B cell (primary cell): ENCODE measurements around the gene DLGAP4. TPM values are rescaled to one million over a fixed set of nuclear protein-coding genes. Genes with fewer than 3 reads are reported as not detected.

Source experiments
- ATAC-seq: fragments of 200-7000 bp; cut with Tn5 transposase; one replicate; pipeline ENCODE4 v1.10.0; 2021; ENCODE audit warnings: low read depth, mild to moderate bottlenecking, moderate number of reproducible peaks, moderate library complexity
- CTCF ChIA-PET: fragments of 350-600 bp; sonication (Branson Sonifier 250); formaldehyde crosslinking; loops from one replicate; lab custom pipeline; 2021; ENCODE audit warnings: antibody characterized with exemption, inconsistent platforms; lab: Charles Lee
- POLR2A ChIA-PET: fragments of 350-600 bp; sonication (Branson Sonifier 250); formaldehyde crosslinking; loops from one replicate; lab custom pipeline; 2021; ENCODE audit warnings: antibody characterized with exemption; lab: Charles Lee
- DNase-seq: peaks from one replicate; pipeline ENCODE4 v3.0.0; 2013
- H2AFZ ChIP-seq: 2 replicates; pipeline ENCODE4 v1.6.1; 2012; ENCODE audit warnings: mild to moderate bottlenecking, low read depth, low read length; ENCODE audit not compliant: insufficient read depth, poor library complexity, severe bottlenecking
- H3K27ac ChIP-seq, 2 donors: 1 replicate in 1 of 2; 2 replicates in 1 of 2; pipeline ENCODE4 v1.5.1; 2012 to 2013; ENCODE audit warnings: low read length in 2 of 2, mild to moderate bottlenecking in 2 of 2, moderate library complexity in 1 of 2
- H3K27me3 ChIP-seq, 4 experiments: fragments of 200-600 bp in 1 of 4; sonication (generic) in 1 of 4; replicated peaks in 1 of 4; 1 replicate in 2 of 4; 2 replicates in 2 of 4; pipeline versions ENCODE4 v1.6.1 to v1.7.0; 2013 to 2016; ENCODE audit warnings: low read length in 3 of 4, mild to moderate bottlenecking in 2 of 4, mixed read lengths in 1 of 4, moderate library complexity in 1 of 4; ENCODE audit not compliant: insufficient read depth in 4 of 4, control insufficient read depth in 3 of 4; ENCODE audit errors: control extremely low read depth in 1 of 4
- H3K36me3 ChIP-seq, 2 experiments: replicated peaks in 1 of 2; 1 replicate in 1 of 2; 2 replicates in 1 of 2; pipeline versions ENCODE4 v1.6.1 to v1.7.1; 2013; ENCODE audit warnings: low read length in 1 of 2; ENCODE audit not compliant: insufficient read depth in 2 of 2, control insufficient read depth in 1 of 2; ENCODE audit errors: control extremely low read depth in 1 of 2, extremely low read depth in 1 of 2
- H3K4me1 ChIP-seq, 2 donors: fragments of 200-600 bp in 1 of 2; sonication (generic) in 1 of 2; 1 replicate in 1 of 2; 2 replicates in 1 of 2; pipeline versions ENCODE4 v1.5.1 to v1.6.1; 2013 to 2017; ENCODE audit warnings: low read length in 2 of 2; ENCODE audit not compliant: control insufficient read depth in 2 of 2, insufficient read depth in 2 of 2
- H3K4me2 ChIP-seq: replicated peaks from 2 replicates; pipeline ENCODE3; 2012; ENCODE audit warnings: mild to moderate bottlenecking, low read depth, low read length; ENCODE audit not compliant: poor library complexity, severe bottlenecking
- H3K4me3 ChIP-seq, 5 experiments: fragments of 200-600 bp in 1 of 5; sonication (generic) in 1 of 5; 1 replicate in 3 of 5; 2 replicates in 2 of 5; pipeline versions ENCODE4 v1.5.1 to v1.7.0; 2011 to 2016; ENCODE audit warnings: low read length in 4 of 5, mild to moderate bottlenecking in 4 of 5, low read depth in 2 of 5, control low read depth in 1 of 5, moderate library complexity in 1 of 5; ENCODE audit not compliant: insufficient read depth in 1 of 5; ENCODE audit errors: control extremely low read depth in 1 of 5, extremely low read depth in 1 of 5
- H3K79me2 ChIP-seq: fragments of 200-600 bp; sonication (generic); one replicate; pipeline ENCODE4 v1.6.0; 2016; ENCODE audit warnings: low read length; ENCODE audit not compliant: control insufficient read depth, insufficient read depth
- H3K9ac ChIP-seq: fragments of 200-600 bp; sonication (generic); 2 replicates; pipeline ENCODE4 v1.6.1; 2017; ENCODE audit warnings: mild to moderate bottlenecking, low read length, moderate library complexity
- H3K9me3 ChIP-seq, 3 donors: one replicate each; pipeline versions ENCODE4 v1.6.1 to v1.7.1; 2013; ENCODE audit warnings: low read length in 2 of 3; ENCODE audit not compliant: control insufficient read depth in 2 of 3, insufficient read depth in 1 of 3; ENCODE audit errors: control extremely low read depth in 1 of 3
- H4K20me1 ChIP-seq: 2 replicates; pipeline ENCODE4 v1.6.0; 2012; ENCODE audit warnings: mild to moderate bottlenecking, low read length; ENCODE audit not compliant: insufficient read depth, control insufficient read depth, poor library complexity, severe bottlenecking
- H3K27ac Mint-ChIP-seq: one replicate; pipeline ENCODE4 v1.8.0; 2021; ENCODE audit warnings: mixed read lengths
- H3K27me3 Mint-ChIP-seq: one replicate; pipeline ENCODE4 v1.8.0; 2021; ENCODE audit warnings: mixed read lengths
- H3K4me1 Mint-ChIP-seq: one replicate; pipeline ENCODE4 v1.8.0; 2021; ENCODE audit warnings: mixed read lengths
- H3K4me3 Mint-ChIP-seq: one replicate; pipeline ENCODE4 v1.8.0; 2021; ENCODE audit warnings: mixed read lengths
- H3K9me3 Mint-ChIP-seq: one replicate; pipeline ENCODE4 v1.8.0; 2022; ENCODE audit warnings: mixed read lengths; ENCODE audit not compliant: insufficient read depth
- CTCF ChIP-seq: fragments of 200-600 bp; IDR thresholded peaks from one replicate; pipeline ENCODE4 v1.8.0; 2022; ENCODE audit warnings: antibody characterized with exemption, mild to moderate bottlenecking
- EZH2 ChIP-seq: IDR thresholded peaks from 2 replicates; pipeline ENCODE4 v1.6.1; 2012; ENCODE audit warnings: borderline replicate concordance, low read depth, mild to moderate bottlenecking, moderate library complexity, low read length; ENCODE audit not compliant: insufficient read depth, poor library complexity, severe bottlenecking
- WGBS: methylation state at CpG from one replicate; pipeline ENCODE4 v1.1.5; 2013; ENCODE audit warnings: missing lambda C conversion rate; ENCODE audit not compliant: insufficient coverage; 5-methylcytosine and 5-hydroxymethylcytosine counted together
- intact Hi-C: fragments of 100-400 bp; cut with micrococcal nuclease; formaldehyde crosslinking; loops from one replicate; pipeline ENCODE4 v1.10.0; 2022
- polyA plus RNA-seq: library from polyadenylated mRNA; depleted of rRNA; stranded (reverse); fragments of >200 nt; gene quantifications from 2 replicates; pipeline ENCODE4 v1.2.3, GENCODE V29; 2012
- total RNA-seq, 2 donors: library from RNA; stranded (reverse); fragments of 120-200 nt in 1 of 2; gene quantifications; 1 replicate in 1 of 2; 2 replicates in 1 of 2; pipeline versions ENCODE4 v1.2.3 to v1.2.4, GENCODE V29; 2013 to 2022

DLGAP4 gene
- total and polyA plus RNA-seq, 2 donors (not counting 1 experiment from before 2014, with no cell fraction given): 68.8 to 87.8 TPM

- no peak overlapping the region for H3K27ac Mint-ChIP-seq
- CTCF ChIA-PET: no interaction called here
- no peak for TF ChIP-seq CTCF
- no peak for TF ChIP-seq EZH2
- ATAC-seq: no peak
- H3K4me1 Mint-ChIP-seq: no peaks in the 10 kb centered on the region
- WGBS: 81% methylated on average over 4 of the region's 5 CpGs
- H4K20me1 ChIP-seq: no peaks in the 10 kb centered on the region
- H3K4me3 Mint-ChIP-seq: no peak overlapping the region
- no peaks in the 10 kb centered on the region for H3K4me1 ChIP-seq
- DNase-seq: no peak
- no peak overlapping the region for H3K4me3 ChIP-seq
- H3K9me3 ChIP-seq: peaks cover 0 to 9% (median 0%) of the 10 kb centered on the region in 3 donors
- H3K9me3 Mint-ChIP-seq: no peaks in the 10 kb centered on the region
- POLR2A ChIA-PET: no interaction called here
- H2AFZ ChIP-seq: no peak overlapping the region
- H3K27me3 ChIP-seq: peaks cover 0 to 37% (median 0%) of the 10 kb centered on the region in 4 experiments
- peaks cover 49% of the 10 kb centered on the region for H3K27me3 Mint-ChIP-seq
- intact Hi-C loops: no loop called here
- H3K27ac ChIP-seq: no peak overlapping the region
- H3K4me2 ChIP-seq: no peak overlapping the region
- H3K9ac ChIP-seq: no peak overlapping the region
- H3K36me3 ChIP-seq: no peaks in the 10 kb centered on the region
- no peaks in the 10 kb centered on the region for H3K79me2 ChIP-seq
Measured at GRCh38 chr20:36333841-36334240, 27.7 kb downstream of the DLGAP4 start.

GRCh38 chr20:36334281-36335205 lies 28.4 kb downstream of the DLGAP4 start:
- Mint-ChIP-seq H3K4me3 (no peak overlapping the region), H3K4me1 (no peaks in the 10 kb centered on the region), H3K9me3 (no peaks in the 10 kb centered on the region), H3K27ac (no peak overlapping the region), H3K27me3 (peaks cover 49% of the 10 kb centered on the region)
- Histone ChIP-seq H3K9me3 (peaks cover 0 to 8% (median 0%) of the 10 kb centered on the region in 3 donors), H2AFZ (no peak overlapping the region), H3K4me2 (no peak overlapping the region), H3K9ac (no peak overlapping the region), H3K36me3 (no peaks in the 10 kb centered on the region), H3K4me1 (no peaks in the 10 kb centered on the region), H3K27ac (no peak overlapping the region), H4K20me1 (no peaks in the 10 kb centered on the region), H3K27me3 (peaks cover 0 to 37% (median 0%) of the 10 kb centered on the region in 4 experiments), H3K79me2 (no peaks in the 10 kb centered on the region), H3K4me3 (no peak overlapping the region)
- ATAC-seq: no peak
- 74% methylated on average over 17 of the region's 20 CpGs for WGBS
- ChIA-PET CTCF (no interaction called here), POLR2A (no interaction called here)
- intact Hi-C loops: no loop called here
- no peak for TF ChIP-seq CTCF
- no peak for TF ChIP-seq EZH2
- DNase-seq: no peak
